ENCODE data around the gene ST6GAL1.

GRCh38 chr3:186937017-186937875 lies 6.9 kb downstream of the ST6GAL1 start:
- TF ChIP-seq CTCF (conservative IDR thresholded peaks at IDR 0.05) (no peak), EZH2 (IDR thresholded peaks at IDR 0.05; ENCODE audit: low read depth) (no peak)

Measured in PC-9 (cell line).